Measurements from ENCODE around the gene FRY. TPM values are rescaled to one million over a fixed set of nuclear protein-coding genes. Genes with fewer than 3 reads are reported as not detected.

FRY gene
- total RNA-seq, 3 donors from 2014 or later = 9.2 to 38.5 (median 10.5) TPM

- Histone ChIP-seq H3K4me1 (ENCODE audit: low read depth) (no peaks in the 10 kb centered on the region), H3K9me3 (no peaks in the 10 kb centered on the region), H3K4me3 (no peak overlapping the region), H3K36me3 (ENCODE audit: low read depth) (no peaks in the 10 kb centered on the region)
- ATAC-seq = no peak
- DNase-seq = no peak
- no peak for TF ChIP-seq CTCF (IDR thresholded peaks at IDR 0.05)
- intact Hi-C loops (cut with DNase I, micrococcal nuclease) = no loop called here
These were observed 139.3 kb downstream of the FRY start for GRCh38 chr13:32170841-32171240.

- no peak for TF ChIP-seq CTCF (IDR thresholded peaks at IDR 0.05)
- Histone ChIP-seq H3K9me3 (no peaks in the 10 kb centered on the region), H3K4me3 (no peak overlapping the region), H3K4me1 (ENCODE audit: low read depth) (no peaks in the 10 kb centered on the region), H3K36me3 (ENCODE audit: low read depth) (no peaks in the 10 kb centered on the region)
- intact Hi-C loops (cut with DNase I, micrococcal nuclease) = no loop called here
- DNase-seq (no peak), ATAC-seq (no peak)
These were observed 142.3 kb downstream of the FRY start for GRCh38 chr13:32173881-32174280.

- Histone ChIP-seq H3K4me3 (no peak overlapping the region), H3K36me3 (ENCODE audit: low read depth) (no peaks in the 10 kb centered on the region), H3K9me3 (no peaks in the 10 kb centered on the region), H3K4me1 (ENCODE audit: low read depth) (no peaks in the 10 kb centered on the region)
- DNase-seq (no peak), ATAC-seq (no peak)
- intact Hi-C loops (cut with DNase I, micrococcal nuclease) = no loop called here
- no peak for TF ChIP-seq CTCF (IDR thresholded peaks at IDR 0.05)
These were observed 142.8 kb downstream of the FRY start for GRCh38 chr13:32174366-32174765.

GRCh38 chr13:32175307-32175706, 143.7 kb downstream of the FRY start:
- Histone ChIP-seq H3K4me1 (ENCODE audit: low read depth) (no peaks in the 10 kb centered on the region), H3K9me3 (no peaks in the 10 kb centered on the region), H3K4me3 (no peak overlapping the region), H3K36me3 (ENCODE audit: low read depth) (no peaks in the 10 kb centered on the region)
- DNase-seq (no peak), ATAC-seq (no peak)
- TF ChIP-seq CTCF (IDR thresholded peaks at IDR 0.05) = no peak
- intact Hi-C loops (cut with DNase I, micrococcal nuclease) = no loop called here

- intact Hi-C loops (cut with DNase I, micrococcal nuclease) = no loop called here
- Histone ChIP-seq H3K36me3 (ENCODE audit: low read depth) (no peaks in the 10 kb centered on the region), H3K4me1 (ENCODE audit: low read depth) (no peaks in the 10 kb centered on the region), H3K4me3 (no peak overlapping the region), H3K9me3 (no peaks in the 10 kb centered on the region)
- TF ChIP-seq CTCF (IDR thresholded peaks at IDR 0.05) = no peak
- no peak for DNase-seq
- ATAC-seq = no peak
These were observed 144.4 kb downstream of the FRY start for GRCh38 chr13:32175943-32176342.

- H3K4me3 ChIP-seq = no peak overlapping the region
- DNase-seq (no peak), ATAC-seq (no peak)
- no peaks in the 10 kb centered on the region for H3K9me3 ChIP-seq
- H3K4me1 ChIP-seq (ENCODE audit: low read depth) = no peaks in the 10 kb centered on the region
- no peak for TF ChIP-seq CTCF (IDR thresholded peaks at IDR 0.05)
- no peaks in the 10 kb centered on the region for H3K36me3 ChIP-seq (ENCODE audit: low read depth)
- intact Hi-C loops (cut with DNase I, micrococcal nuclease) = no loop called here
These were observed 145.1 kb downstream of the FRY start for GRCh38 chr13:32176696-32177095.

Measured in mucosa of descending colon (tissue), 3 donors.